Measurements from ENCODE around the gene NUDT14.

DNA sequence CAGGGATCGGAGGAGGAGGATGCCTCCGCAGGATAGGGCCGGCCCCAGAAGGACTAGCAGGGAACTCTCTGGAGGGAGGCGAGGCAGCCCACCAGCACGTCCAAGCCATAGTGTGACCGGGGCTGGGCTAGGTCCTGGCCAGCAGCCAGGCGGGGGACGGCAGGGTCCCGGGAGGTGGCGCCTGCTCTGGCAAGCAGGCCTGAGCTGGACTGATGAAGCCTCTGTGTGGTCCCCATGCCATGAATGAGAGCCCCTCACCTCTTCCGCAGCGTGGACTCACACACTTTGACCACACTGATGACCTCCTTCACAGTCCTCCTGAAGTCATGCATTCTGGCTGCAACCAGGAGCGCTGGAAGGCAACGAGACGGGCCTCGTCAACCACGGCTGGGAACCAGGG lies 47.5 kb upstream of the NUDT14 start:
- TF ChIP-seq, protein P1, sequence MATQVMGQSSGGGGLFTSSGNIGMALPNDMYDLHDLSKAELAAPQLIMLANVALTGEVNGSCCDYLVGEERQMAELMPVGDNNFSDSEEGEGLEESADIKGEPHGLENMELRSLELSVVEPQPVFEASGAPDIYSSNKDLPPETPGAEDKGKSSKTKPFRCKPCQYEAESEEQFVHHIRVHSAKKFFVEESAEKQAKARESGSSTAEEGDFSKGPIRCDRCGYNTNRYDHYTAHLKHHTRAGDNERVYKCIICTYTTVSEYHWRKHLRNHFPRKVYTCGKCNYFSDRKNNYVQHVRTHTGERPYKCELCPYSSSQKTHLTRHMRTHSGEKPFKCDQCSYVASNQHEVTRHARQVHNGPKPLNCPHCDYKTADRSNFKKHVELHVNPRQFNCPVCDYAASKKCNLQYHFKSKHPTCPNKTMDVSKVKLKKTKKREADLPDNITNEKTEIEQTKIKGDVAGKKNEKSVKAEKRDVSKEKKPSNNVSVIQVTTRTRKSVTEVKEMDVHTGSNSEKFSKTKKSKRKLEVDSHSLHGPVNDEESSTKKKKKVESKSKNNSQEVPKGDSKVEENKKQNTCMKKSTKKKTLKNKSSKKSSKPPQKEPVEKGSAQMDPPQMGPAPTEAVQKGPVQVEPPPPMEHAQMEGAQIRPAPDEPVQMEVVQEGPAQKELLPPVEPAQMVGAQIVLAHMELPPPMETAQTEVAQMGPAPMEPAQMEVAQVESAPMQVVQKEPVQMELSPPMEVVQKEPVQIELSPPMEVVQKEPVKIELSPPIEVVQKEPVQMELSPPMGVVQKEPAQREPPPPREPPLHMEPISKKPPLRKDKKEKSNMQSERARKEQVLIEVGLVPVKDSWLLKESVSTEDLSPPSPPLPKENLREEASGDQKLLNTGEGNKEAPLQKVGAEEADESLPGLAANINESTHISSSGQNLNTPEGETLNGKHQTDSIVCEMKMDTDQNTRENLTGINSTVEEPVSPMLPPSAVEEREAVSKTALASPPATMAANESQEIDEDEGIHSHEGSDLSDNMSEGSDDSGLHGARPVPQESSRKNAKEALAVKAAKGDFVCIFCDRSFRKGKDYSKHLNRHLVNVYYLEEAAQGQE (IDR thresholded peaks at IDR 0.05; ENCODE audit: insufficient read depth in 1 of 2, low read depth in 2 of 2, low read length in 2 of 2): no peak
- TF ChIP-seq POLR2AphosphoS5 (IDR thresholded peaks at IDR 0.05; ENCODE audit: low read depth, low read length) (no peak), SIN3A (IDR thresholded peaks at IDR 0.05; ENCODE audit: borderline replicate concordance, insufficient read depth, low read length) (no peak), FOXP2 (optimal IDR thresholded peaks at IDR 0.05; ENCODE audit: borderline replicate concordance, extremely low read depth, extremely low read length, insufficient read depth) (no peak)

Data from PFSK-1 (cell line).